Measurements from ENCODE around the gene FTO. TPM values are rescaled to one million over a fixed set of nuclear protein-coding genes. Genes with fewer than 3 reads are reported as not detected.

FTO gene
- total RNA-seq, 1 donor from 2014 or later = 67.2 TPM

DNA sequence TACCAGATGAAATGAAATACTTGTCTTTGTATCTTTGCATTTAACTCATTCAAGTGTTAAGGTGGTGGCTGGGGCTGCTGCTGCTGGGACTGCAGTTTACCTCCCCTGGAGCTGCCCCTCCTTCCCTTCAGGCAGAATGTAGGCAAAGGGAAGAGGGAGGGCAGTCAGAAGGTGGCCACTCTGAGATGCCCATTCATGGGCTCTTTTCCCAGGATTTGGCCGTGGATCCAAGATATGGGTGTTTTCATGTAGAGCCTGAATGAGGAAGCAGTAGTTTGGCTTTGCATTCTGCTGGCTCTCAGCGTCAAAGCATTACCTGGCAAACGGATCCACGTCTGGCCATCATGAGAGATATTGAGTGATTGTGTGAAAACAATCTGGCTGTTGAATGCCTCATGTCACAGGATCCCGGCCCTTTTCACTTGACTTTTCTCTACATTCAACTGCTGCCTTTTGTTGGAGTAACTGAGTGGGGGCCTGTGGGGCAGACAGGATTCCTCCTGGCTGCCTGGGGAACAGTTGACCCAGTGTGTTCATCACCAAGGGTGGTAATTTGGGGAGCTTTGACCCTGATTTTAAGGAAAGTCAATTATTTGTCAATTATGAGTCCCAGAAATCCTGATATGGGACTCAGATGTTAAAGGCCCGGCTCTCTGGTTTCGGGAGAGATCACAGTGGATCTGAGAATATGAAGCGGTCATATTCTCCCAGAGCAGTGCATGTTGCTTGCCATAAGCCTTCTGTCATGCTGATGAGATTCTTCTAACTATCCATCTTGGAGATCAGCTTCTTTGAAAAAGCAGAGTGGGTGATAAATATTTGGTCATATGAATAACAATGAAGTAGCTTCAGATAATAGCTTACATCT, 345.9 kb downstream of the FTO start:
- no peak for DNase-seq (ENCODE audit: low spot score)

DNA sequence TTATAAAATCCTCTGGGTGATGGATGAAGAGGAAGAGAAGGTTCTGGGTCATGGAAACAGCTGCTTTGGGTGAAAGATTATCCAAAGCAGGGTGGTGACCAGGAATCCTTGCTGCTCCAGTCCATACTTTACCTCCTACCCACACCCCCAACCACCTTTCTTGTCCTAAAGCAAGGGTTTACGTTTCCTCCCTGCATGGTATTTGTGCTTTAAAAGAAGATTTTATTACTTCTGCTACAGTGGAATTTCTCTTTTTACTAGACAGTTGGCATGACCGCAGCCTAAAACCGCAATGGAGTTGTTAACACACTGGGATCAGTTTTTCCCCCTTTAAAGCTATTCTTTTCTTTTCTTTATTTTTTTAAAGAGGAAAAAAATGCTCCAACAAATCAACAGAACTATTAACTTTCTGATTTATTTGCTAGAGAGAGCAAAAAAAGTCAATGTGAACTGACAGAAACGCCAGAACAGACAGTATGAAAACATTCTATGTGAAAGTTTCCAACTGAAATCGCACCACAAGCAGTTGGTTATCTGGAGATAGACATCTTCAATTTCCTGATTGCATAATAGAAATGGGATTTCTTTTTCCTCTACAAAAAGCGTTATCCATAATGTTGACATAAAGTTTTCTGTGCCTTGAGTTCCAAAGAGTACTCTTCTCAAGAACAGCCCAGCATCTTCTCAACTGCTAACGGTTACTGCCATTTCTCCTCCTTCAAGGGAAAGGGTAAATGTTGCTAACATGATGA, 346.7 kb downstream of the FTO start:
- peak; percentile 51 for DNase-seq (ENCODE audit: low spot score)

DNA sequence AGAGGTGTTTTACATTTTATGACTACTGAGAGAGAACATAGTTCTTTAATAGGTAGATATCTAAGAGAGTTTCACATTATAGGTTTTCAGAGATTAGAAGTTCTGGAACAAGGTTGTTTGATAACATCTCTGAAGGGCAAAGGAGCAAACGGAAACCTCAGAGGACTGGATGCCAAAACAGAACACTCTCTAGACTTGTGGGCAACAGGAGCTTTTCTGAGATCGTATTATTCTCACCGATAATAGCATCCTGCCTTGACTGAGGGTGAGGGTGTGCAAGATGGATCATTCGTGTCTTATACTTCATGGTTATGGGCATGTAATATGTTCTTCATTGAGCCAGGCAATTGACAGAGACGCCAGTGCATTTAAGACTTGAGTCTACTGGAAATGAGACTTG, 347.9 kb downstream of the FTO start:
- DNase-seq (ENCODE audit: low spot score) = no peak

DNA sequence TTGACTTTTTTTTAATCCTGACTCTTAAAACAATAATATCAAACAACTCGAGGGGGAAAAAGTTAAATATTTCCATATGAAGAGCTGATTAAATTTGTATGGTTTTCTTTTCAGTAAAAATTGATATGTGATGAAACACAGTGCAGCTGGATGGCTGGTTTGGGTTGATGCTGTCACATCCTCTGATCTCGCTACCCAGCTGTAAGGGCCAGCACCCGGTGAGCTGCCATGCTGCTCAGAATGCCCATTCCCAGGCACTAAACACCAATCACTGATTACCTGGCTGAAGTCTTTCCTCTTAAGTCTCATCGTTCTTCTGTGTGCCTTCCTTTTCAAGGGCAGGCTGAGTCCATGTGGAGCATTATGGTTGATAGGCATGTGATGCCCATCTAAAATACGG, 348.3 kb downstream of the FTO start:
- no peak for DNase-seq (ENCODE audit: low spot score)

DNA sequence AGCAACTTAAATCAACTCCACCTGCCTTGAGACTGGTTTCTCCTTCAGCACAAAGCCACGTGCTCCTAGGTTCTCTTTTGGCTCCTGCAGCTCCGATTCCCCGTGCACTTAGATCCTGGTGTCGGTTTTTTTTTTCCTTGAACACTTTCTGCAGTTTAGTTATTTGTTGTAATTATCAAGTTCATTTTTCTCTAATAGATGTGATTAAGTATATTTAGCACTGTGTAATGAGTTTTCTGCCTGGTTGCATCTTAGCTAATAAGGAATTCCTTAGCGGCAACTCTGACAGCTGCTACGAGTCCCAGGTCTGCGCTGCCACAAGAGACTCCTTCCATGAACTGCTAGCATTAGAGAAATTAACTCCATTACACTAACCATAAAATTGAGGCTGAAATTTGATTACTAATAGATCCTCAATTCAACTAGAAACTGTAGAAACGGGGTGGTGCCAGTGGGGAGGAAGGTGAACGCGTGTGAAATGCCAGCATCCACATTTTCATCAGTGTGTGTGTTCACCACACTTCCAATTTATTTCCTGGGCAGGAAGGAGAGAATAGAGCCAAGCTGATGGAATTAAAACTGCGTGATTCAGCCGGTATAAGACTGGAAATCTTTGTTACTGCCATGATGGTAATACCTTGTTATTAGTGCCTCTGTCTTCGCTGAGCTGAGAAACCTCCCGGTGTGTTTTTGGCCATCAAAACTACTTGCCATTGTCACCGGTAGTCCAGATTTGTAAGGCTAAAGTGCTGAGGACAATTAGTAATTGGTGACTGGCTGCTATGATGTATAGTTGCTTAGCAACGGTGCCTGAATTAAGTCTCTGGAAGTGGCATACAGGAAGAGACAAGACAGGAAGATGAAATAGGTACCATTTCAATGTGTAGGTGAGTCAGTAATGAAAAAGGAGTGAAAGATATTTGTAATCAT, 350.2 kb downstream of the FTO start:
- DNase-seq (ENCODE audit: low spot score) = no peak

DNA sequence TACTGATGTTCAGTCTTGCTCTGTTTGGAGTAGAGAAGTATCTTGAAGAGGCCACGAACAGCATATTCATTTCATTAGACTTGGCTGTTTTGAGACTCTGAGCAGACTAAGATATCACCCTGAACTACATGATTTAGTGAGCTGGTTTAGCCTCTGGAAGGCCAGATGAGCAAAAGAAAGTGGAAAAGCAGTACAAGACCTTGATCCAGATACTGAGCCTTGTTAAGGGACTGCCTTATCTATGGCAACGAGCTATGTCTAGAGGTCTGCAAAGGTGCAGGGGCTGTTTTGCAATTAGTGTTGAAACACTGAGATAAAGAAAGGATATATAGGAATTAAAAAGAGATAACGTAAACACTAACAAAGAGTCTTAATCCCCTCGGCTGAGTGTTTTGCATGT, 351.2 kb downstream of the FTO start:
- peak; percentile 80 for DNase-seq (ENCODE audit: low spot score)

DNA sequence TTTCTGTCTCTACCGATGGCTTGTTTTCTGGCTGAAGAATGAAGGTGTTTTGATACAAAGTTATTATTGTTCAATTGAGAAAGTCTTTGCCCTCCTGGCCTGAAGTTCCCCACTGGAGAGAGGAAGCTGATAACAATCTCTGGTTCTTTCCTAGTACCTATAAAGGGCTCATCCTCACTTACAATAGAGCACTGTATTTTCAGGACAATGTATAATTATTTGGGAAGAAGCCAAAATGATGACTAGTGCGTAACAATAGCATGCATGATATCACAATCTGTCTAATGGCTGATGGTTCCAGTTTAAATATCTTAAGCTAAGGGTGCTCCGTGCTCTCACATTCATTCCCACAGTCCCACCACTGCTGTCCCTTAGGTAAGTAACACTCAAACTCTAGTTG, 351.9 kb downstream of the FTO start:
- no peak for DNase-seq (ENCODE audit: low spot score)

DNA sequence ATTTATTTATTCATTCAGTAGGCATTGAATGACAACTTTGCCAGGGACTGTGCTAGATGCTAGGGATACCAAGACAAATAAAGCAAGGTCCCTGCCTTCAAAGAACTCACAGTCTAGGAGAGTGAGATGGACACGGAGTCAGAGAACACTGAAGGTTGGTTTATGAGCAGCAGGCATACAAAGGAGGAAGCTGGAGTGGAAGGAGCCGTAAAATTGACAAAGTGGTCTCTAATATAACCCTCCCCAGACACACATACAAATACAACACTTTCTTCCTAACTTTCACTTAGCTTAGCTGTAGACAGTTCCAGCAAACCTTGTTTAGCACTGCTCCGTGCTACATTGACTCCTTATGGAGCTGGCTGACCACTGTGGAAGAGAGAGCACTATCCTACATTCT, 353.0 kb downstream of the FTO start:
- DNase-seq (ENCODE audit: low spot score) = no peak

DNA sequence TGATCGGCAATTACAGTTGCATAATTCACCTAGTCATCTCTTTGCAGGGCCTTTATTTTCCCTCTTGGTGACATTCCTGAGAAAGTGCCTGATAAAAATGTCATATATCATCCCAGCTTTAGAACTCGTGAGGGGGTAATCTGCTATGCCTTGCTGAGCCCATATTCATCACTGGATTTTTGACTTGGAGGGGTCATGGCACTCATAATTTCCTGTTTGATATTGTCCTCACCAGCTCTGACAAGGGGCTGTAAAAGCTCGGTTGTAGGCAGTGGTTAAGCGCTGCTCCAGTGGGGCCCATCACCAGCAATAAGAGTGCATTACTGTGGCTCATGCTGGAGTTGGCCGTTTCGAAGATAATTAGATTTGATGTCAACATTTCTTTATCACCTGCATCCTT, 355.4 kb downstream of the FTO start:
- peak; percentile 42 for DNase-seq (ENCODE audit: low spot score)

DNA sequence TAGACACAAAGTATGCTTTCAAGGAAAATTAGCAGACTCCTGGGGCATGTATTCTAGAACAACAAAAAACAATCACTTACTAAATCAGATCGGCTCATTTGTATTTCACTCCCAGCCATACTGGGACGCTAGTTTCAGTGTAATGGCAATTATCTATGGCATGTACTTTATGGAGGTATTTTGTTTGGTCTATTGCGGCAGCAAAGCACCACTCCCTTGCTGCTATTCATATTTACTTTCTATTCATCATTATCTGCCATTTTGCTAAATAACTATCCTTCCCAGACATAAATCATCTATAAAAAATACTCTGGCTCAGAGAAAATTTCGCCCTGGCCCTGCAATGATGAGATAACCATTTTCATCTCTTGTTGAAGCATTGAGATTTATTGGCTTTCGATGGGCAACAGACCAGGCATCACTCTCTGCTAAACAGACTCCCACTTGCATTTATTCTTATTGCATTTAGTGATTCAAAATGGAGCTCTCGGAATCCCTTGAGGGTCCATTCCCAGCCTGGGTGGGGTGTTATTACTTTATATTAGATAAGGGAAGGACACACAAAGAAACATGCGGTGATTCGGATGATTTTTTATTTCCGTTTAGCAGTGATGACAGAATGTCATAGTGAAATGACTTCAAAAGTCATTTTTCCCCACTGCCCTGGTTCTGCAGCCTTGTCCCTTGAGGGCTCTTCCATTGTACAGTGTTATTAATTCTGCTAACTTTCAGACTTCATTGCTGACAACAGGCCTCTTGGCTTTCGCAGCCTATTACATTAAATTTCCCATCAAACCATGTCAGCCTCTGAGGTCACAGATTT, 356.9 kb downstream of the FTO start:
- peak; percentile 61 for DNase-seq (ENCODE audit: low spot score)

DNA sequence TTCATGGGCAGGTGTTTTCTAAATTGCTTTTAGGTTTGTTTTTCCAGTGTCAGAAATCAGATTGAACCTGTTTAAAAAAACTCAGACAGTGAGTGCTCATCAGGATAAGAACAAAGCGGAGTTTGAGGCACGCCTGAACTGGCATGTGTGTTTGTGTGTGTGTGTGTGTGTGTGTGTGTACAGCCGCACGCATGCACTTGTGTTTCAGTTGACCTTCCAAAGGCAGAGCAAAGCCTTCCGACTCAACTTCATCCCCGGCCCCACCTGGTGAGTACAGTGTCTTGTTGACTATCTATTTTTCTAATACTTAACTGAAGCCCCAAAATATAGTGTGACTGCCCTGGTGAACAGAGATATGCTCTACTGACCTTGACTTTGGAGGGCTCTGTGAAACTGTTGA, 357.5 kb downstream of the FTO start:
- DNase-seq (ENCODE audit: low spot score) = no peak

DNA sequence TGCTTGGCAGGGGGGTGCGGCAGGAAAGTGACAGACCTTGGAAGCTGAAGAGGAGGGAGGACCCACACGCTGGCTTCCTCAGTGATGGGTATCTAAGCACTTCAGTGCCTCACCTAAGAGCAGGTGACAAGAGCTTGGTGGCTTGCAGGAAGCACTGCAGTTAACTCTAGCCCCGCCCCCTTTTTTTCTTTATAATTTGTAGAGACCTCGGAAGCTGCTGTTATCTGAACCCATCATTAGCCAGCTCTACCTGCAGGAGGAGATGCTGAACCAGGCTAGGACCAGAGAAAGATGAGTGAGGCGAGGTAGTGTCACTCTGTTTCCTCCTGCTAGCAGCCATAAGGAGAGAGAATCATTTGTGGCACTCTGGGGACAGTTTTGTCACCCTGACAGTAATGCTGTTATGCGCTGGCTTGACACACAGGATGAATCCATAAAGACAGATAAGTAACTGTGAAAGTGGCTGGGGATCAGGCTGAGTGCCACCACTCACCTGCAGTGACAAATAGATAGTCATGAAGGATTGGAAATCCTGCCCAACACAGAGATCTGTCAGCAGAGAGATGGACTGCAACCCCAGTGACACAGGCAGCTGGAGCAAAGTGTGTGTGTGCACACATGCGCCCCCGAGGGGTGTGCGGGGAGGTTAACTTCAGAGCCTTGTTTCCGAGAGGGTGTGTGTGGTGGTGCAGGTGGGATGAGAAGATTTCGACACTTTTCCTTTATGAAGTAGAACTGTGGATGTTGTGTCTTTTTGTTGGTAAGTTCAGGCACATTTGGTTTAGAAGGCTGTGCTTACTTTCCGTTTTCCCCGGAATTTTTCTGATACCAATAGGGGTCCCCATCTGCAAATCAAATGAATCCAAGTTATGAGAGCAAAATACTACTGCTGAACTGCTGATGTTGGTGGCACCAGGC, 358.7 kb downstream of the FTO start:
- DNase-seq (ENCODE audit: low spot score) = peak; percentile 35

DNA sequence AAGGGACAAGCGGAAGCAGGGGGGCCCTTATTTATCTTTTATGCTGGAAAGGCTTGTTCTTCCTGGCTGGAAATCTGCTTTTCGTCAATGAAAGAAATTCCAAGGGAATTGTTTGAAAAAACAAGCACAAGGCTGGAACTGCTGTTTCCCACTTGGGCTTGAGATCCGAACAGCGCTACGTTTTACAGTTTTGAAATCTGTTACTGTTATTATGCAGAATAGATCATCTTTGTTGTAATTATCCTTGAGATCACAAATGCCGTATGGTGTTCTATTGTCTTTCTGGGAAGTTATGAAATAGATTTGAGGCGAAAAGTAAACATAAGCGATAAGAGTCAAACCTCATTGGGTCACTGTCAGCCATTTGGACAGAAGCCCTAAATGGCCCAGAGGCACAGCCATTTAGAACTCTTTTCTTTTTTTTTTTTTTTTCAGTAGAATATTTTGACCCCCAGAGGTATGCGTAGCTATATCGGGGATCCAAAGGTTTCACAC, 359.4 kb downstream of the FTO start:
- DNase-seq (ENCODE audit: low spot score) = no peak

DNA sequence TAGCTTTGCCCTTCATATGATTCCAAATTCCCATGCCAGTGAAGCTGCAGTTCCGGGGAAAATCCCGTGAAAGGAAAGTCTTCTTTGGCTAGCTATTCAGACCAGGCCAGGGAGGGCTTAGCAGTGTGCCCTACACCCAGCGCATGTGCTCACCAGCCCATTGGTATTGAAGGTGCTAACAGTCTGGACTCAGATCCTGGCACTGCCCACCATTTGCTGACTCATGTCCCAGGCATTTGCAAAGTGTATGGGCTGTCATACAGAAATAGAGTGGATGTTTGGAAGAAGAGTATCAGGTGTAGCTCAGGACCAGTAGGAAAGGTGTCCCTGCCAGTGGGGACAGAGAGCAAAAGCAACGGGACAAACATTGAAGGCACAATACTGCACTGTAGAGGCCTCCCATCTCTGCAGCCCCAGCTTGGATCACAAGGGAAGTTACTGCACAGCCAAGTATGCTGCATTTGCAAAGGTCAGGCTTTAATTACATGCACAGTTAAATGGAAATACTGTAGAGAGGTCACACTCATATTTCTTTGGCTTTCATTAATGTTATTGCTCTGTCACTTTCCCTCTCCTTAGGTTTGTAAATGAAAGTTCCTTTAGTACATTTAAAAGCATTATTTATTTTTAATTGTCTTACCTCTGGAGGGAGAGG, 362.6 kb downstream of the FTO start:
- no peak for DNase-seq (ENCODE audit: low spot score)

DNA sequence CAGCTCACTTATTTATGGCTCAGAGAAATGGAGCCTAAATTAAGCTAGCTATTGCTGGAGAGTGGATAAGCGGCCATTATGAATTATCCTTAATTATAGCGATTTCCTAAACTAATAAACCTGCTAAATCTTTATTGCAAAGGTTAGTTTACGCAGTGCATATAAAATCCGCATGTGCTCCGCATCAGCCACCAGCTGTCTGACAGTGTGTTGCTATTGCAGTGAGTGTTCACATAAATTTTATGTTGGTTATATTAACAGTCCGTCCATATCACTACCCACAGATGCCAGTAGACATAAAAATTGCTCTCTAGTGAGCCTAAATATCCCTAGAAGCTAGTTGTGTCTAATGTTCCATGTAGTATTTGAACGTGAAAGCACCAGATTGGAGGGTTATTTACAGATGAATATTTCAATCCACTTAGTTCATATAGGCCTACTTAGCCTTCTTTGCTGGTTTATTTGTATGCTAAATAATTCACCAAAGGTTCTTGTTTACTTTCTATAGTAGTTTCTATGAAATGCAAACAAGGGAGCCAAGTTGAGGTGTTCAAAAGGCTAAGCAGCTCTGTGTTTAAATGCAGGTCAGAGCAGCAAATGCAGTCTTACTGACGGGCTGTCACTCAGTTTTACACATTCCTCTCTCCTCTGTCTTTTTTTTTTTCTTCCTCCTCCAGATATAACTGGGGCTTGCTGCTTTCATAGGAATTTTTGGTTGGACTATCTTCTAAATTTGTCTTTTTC, 363.5 kb downstream of the FTO start:
- no peak for DNase-seq (ENCODE audit: low spot score)

DNA sequence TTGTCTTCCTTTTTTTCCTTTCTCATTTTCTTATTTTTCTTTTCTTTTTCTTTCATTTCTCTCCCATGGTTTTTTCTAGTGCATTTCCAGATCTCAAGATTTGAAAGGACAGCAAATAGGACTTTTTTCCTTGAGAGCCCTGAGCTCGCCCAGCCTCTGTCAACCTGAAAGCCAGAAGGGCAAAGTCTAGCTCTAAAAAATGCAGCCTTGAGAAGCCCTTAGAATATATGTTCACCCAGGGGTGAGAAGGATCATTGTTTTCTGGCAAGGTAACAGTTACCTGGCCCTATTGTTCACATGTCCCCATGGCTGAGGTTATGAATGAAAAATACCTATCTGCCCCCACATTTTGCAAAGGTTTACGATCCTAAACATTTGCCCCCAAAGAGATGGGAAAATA, 364.3 kb downstream of the FTO start:
- no peak for DNase-seq (ENCODE audit: low spot score)

DNA sequence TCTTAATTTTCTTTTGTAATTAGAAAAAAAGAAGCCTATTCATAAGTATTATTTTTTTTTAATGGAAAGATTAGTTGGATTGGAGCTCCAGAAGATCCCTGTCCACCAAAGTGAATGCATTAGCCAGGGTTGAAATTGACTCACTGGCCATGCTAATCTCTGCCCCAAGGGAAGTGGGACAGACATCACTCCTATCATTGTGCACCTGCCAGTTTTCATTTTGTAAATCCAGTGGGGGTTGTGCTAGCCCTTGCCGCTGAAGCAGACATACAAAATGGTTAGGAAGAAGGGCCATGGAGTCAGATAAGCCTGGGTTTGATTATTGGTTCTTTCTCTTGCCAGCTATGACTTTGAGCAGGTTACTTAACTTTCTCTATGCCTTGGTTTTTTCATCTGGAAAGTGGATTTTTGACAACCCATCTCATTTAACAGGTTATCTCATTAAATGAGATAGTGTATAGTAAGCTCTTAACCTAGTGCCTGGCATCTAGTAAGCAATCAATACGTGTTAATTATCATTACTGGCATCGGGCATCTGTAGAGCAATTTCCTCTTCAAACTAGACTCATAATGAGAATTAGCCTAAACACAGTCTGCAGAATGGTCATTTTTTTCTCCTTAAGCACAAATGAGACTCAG, 365.8 kb downstream of the FTO start:
- no peak for DNase-seq (ENCODE audit: low spot score)

DNA sequence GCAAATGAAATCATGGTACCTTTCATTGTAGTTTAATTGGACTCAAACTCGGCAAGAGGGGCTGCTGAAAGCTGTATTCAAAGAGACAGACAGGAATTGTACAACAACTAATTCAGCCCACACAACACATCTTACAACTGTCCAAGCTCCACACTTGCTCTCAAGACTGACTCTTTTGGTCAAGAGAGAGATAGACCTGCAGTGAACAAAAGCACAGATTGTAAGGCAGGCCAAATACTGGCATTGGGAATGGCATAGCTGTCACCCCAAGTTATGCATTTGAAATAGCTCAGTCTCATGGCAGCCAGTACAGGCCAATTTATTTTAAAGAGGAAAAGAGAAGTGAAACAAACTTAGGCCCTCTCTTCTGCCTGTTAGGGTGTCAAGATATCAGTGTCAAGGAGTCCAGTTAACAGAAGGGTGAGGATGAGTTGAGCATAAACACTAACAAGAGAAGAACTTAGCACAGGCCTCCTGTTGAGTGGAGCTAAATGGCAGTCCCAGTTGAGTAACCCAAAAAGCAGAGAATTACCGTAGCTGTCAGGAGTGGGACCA, 366.9 kb downstream of the FTO start:
- no peak for DNase-seq (ENCODE audit: low spot score)
